Measurements from ENCODE around the gene ZNF212.

- TF ChIP-seq POLR2AphosphoS5 (IDR thresholded peaks at IDR 0.05) (no peak), CTCF (IDR thresholded peaks at IDR 0.05) (no peak), POLR2A (IDR thresholded peaks at IDR 0.05) (no peak)
These were observed 33.6 kb upstream of the ZNF212 start for GRCh38 chr7:149205690-149206381.

Measured in breast epithelium (tissue), 3 donors.